Limb (tissue), 2 donors: Measurements from ENCODE around the gene CCDC192.
A peak's percentile ranks its signal among the peaks of the same experiment; 100 is the strongest.

Experiments
- DNase-seq, 2 donors: peaks; one replicate each; pipeline ENCODE4 v3.0.0-alpha.2; 2016; ENCODE audit errors: extremely low spot score in 2 of 2

Gene CCDC192

GRCh38 chr5:127922603-127923002, 219.4 kb downstream of the CCDC192 start:
- no peak for DNase-seq

GRCh38 chr5:127923804-127924570, 220.8 kb downstream of the CCDC192 start:
- DNase-seq: no peak

DNA sequence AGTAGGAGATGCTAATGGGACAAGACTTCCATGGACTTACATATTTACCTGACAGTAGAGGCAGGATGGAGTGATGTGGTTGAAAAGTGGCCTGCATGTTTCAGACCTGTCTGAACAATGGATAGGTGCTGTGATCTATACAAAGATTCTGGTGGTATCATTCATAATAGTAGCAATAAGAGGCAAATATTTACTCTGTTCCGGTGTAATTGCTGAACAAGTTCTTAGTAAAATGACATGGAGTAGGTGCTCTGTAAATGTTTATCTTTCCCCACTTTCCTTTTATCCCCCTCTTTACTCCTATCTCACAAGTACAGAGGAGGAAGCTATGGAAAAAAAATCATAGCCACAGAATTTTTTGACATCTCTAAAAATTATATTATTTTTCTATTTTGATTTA, 221.4 kb downstream of the CCDC192 start:
- no peak for DNase-seq

DNA sequence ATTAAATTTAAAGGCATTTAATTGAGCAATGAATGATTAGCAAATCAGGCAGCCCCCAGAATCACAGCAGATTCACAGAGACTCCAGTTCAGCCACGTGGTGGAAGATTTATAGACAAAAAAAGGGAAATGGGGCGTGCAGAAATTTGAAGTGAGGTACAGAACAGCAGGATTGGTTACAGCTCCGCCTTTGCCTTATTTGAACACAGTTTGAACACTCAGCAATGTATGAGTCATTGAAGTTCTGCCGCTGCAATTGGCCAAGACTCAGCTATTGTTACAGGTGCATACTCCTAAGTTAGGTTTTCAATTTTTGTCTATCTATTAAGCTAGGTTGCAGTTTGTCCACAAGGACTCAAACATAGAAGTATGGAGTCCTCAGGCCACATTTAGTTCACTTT, 222.7 kb downstream of the CCDC192 start:
- DNase-seq: no peak

DNA sequence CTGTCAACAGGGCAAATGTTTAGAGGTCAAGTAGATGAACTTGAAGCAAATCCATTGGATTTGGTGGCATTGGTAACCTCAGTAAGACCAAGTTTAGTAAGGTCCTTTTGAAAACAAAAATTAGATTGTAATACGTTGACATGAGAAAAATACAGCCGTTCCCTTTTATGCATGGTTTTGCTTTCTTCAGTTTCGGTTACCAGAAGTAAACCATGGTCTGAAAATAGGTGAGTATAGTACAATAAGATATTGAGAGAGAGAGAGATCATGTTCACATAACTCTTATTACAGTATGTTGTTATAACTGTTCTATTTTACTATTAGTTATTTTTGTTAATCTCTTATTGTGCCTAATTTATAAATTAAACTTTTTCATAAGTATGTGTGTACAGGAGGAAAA, 223.8 kb downstream of the CCDC192 start:
- no peak for DNase-seq

DNA sequence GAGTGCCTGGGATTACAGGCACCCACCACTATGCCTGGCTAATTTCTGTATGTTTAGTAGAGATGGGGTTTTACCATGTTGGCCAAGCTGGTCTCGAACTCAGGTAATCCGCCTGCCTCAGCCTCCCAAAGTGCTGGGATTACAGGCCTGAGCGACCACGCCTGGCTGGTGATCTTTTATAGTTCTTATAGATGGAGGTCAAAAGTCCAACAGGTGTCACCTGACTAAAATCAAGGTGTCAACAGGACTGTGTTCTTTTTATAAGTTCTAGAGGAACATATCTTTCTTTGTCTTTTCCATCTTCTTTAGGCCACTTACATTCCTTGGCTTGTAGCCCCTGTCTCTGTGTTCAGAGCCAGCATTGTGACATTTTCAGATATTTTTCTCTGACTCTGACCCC, 224.9 kb downstream of the CCDC192 start:
- no peak for DNase-seq

GRCh38 chr5:127930311-127930710, 227.1 kb downstream of the CCDC192 start:
- no peak for DNase-seq

GRCh38 chr5:127931396-127931795, 228.2 kb downstream of the CCDC192 start:
- DNase-seq: no peak

- no peak for DNase-seq
Observed at GRCh38 chr5:127933348-127933747, 230.2 kb downstream of the CCDC192 start.

DNA sequence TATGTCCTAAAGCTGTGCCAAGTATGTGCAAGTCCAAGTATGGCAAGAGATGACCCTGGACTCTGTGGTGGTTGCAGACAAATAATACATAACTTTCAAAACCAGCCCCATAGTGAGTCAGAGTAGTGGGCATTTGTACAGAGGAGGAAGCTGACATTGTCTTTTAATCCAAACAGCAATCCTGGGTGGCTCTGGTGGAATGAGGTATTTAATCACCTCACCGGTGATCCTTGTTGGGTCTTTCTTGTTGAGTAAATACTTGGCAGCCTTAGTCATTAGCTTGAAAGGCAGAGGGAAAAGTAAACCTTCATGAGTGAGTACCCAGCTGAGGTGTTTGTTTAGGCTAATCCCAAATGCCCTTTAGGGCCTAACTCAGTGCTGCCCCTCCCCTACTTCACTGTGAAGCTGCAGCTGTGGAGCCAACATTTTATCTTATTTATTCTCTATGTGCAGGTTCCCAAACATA, 231.6 kb downstream of the CCDC192 start:
- DNase-seq: no peak

DNA sequence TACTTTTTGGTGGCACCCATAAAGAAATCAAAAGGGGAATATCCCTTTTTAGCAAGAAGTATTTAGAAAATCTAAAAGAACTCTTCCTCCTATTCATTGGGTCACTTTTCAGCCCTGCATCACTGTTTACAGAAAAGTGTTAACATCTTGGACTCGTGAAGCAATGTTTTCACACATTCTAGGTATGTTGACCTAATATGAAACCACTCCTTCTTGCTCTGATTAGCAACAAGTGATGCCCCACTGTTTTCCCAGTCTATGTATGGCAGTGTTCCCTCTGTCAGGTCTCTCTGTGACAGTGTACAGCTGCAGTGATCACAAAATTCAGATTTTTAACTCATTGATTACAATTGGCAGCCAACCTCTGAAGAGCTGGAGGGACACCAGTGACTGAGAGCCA, 232.2 kb downstream of the CCDC192 start:
- DNase-seq: no peak

- DNase-seq: no peak
Observed at GRCh38 chr5:127936439-127936972, 233.3 kb downstream of the CCDC192 start.

DNA sequence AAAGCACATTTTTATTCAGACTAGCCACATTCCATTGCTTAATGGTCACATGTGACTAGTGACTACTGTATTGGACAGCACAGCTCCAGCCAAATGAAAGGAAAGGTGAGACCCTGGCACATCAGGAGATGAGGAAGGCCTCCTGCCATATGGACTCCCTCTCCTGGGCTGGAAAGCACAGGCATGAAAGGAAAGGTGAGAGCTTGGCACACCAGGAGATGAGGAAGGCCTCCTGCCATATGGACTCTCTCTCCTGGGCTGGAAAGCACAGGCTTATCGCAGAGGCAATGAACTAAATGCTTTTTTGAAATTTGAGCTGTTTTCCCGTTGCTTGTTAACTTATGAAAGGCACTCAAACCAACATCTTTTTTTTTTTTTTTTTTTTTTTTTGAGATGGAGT, 235.6 kb downstream of the CCDC192 start:
- DNase-seq: no peak

GRCh38 chr5:127940854-127941253, 237.7 kb downstream of the CCDC192 start:
- DNase-seq: no peak

- DNase-seq: peak in 1 of 2 donors; percentile 49
Observed at GRCh38 chr5:127941646-127942045, 238.5 kb downstream of the CCDC192 start.

- DNase-seq: no peak
Observed at GRCh38 chr5:127942246-127943060, 239.3 kb downstream of the CCDC192 start.

- DNase-seq: no peak
Observed at GRCh38 chr5:127943061-127943371, 239.8 kb downstream of the CCDC192 start.

- no peak for DNase-seq
Observed at GRCh38 chr5:127944125-127944524, 240.9 kb downstream of the CCDC192 start.

DNA sequence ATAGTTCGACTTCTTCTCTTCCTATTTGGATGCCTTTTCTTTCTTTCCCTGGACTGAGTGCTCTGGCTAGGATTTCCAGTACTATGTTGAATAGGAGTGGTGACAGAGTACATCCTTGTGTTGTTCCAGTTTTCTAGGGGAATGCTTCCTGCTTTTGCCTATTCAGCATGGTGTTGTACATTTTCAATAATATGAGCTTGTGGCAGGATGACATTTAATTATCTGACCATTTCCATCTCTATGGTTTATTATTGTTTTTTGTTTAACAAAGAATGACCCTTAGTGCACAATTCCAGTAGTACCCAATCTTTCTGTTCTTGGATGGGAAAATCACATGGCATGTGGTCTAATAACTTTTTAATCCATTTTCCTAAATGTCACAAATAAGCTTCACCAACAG, 244.8 kb downstream of the CCDC192 start:
- DNase-seq: no peak

- DNase-seq: peak in 1 of 2 donors; percentile 57
Observed at GRCh38 chr5:127950707-127951391, 247.7 kb downstream of the CCDC192 start.

DNA sequence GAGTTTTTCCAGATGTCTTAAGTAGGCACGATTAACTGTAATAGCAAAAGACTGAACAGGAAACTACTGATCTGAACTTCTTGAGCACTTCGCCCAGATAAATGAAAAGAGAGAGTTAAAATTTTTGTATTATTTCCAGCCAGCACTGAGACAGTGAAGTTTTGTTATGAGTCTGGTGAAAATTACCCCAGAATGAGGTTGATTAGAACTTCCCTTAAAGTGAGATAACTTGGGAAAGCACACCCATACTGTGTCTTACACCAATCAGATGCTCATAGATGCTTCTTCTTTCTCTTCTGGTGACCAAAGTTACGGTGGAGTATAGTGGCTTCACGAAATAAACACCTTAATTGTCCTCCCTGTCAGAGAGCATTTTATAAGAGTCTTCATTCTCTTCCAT, 248.6 kb downstream of the CCDC192 start:
- no peak for DNase-seq

DNA sequence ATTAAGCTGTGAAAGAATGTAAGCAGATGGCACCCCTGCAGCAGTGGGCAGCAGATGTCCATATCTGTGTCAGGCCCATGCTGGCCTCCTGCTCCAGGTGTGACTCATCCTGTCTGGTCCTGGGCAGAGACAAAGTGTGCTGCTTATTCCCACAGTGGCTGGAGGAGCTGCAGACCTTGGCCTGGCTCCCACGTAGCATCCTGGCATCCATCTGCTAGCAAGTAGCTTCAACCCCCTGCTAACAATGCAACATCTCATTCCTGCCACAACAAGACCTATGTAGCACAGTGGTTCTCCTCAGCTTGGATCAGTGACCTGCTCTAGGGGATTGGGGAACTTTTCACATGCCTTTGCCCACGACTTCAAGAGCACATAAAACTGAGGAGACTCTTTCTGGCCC, 254.0 kb downstream of the CCDC192 start:
- no peak for DNase-seq
